HG03103 (cell line): ENCODE data around the gene ANO4.

Source experiments
- ATAC-seq: cut with Tn5 transposase; IDR thresholded peaks from one replicate; pipeline ENCODE4 v1.9.1; 2021; ENCODE audit warnings: low read depth; ENCODE audit not compliant: unreplicated experiment

Gene ANO4

DNA sequence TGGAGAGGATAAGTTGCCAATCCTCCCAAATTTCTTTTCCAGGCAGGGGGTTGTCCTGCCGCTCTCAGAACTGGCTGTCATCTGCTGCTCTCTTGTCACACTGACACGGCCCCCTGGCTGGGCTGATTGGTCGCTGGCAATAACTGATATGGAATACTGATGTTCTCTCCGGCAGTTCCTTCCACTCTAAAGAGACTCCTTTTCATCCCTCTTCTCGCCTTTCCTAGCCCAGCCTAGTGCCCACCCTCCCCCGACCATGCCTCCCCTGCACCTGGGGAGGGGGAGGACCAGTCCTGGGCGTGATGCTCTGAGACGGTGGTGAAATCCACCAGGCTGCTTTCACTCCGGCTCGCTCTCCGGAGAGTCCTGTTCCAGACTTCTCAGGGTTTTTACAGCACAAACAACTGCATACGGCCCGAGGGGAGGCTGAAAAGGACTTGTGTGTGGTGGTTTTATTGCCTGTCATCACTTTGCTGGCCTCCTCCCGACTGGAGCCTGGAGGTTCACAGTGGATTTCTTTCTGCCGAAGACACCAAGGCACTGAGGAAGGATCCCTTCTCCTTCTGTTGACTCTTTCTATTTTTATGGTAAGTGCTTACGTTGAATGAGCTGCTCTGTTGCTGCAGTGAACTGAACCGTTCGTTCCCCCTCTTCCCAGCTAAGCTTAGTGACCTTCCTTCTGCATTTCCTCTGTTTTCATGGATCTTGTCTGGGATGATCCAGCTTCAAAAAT lies at the start of gene ANO4:
ANO4 (plus strand) TSS at position 336 of the 733 bp plus-strand sequence. CDS start 107,010 bp downstream, outside the sequence.
- no peak for ATAC-seq

DNA sequence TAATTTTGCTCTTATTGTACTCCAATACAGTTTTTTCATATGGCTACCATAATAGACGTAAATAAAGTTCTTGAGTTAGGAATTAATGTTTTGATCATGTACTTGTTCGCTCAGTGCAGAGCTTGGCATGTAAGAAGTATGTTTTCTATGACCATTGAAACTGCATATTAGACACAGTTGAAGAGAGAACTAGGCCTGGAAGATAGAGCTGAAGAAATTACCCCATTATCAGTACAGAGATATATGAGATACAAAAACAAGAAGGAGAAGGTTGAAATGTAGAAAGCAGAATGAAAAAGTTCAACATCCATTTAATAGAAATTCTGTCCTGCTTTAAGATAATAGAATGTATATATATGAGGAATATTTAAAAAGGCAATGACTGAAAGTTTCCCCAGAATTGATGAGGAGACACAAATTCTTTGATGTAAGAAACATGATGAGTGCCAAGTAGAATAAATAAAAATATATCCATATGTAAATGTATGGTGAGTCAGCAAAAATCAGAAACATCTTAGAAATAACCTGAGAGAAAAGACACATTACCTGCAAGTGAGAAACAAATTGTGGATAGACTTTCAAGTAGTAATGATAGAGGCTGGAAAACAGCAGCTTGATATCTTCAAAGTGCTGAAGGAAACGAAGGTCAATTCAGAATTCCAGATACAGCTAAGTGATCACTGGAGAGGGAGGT lies 49.1 kb upstream of the ANO4 start:
- no peak for ATAC-seq

- no peak for ATAC-seq
Observed at GRCh38 chr12:100752841-100753240, 41.7 kb upstream of the ANO4 start.

- no peak for ATAC-seq
Observed at GRCh38 chr12:100753837-100754236, 40.7 kb upstream of the ANO4 start.

DNA sequence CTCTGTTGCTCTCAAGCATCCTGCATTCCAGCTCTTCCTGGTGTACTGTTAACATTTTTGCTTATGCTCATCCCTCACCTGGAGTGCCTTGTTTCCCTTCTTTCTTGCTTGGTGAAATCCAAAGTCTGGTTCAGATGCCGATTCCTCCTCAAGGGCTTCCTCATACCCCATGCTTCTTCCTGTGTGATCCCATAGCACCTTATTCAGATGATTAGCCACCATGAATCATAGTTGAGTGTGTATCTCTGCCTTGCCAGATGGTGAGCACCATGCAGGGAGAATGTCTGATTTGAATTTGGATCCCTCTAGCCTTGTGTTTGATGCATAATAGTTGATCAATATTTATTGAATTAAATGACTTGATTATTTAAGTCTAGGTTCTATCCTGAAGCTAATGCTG lies 39.4 kb upstream of the ANO4 start:
- no peak for ATAC-seq

- no peak for ATAC-seq
Observed at GRCh38 chr12:100758083-100758482, 36.5 kb upstream of the ANO4 start.

DNA sequence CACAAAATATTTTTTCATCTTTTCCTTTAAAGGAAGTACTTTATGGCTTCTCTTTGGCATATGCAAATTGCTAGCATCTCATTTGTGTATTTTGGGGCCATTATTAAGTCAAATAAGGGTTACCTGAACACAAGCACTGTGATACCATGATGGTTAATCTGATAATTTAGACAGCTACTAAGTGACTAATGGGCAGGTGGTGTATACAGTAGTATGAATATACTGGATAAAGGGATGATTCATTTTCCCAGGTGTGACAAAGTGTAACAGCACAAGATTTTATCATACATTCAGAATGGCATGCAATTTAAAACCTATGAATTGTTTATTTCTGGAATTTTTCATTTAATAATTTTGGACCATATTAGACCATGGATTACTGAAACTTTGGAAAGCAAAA lies 27.2 kb upstream of the ANO4 start:
- no peak for ATAC-seq

GRCh38 chr12:100767950-100768349 lies 26.6 kb upstream of the ANO4 start:
- ATAC-seq: no peak

GRCh38 chr12:100778967-100779590 lies 15.5 kb upstream of the ANO4 start:
- ATAC-seq: no peak

- ATAC-seq: no peak
Observed at GRCh38 chr12:100789146-100789545, 5.4 kb upstream of the ANO4 start.

DNA sequence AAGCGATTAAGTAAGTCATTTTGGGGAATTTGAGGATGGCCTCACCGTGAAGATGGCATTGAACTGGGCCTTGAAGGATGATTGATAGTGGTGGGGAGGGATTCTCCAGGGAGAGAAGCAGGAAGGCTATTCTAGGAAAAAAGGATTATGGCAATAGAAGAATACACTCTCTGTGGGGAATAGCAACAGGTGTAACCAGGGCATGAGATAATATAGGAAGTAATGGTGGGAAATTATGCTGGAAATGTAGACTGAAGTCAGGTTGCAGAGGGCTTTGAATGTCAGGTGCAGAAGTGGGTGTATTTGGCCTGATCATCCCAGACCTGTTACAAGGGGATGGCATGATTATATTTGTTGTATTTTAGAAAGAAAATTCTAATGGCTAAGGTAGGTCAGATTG lies 4.6 kb upstream of the ANO4 start:
- ATAC-seq: no peak

DNA sequence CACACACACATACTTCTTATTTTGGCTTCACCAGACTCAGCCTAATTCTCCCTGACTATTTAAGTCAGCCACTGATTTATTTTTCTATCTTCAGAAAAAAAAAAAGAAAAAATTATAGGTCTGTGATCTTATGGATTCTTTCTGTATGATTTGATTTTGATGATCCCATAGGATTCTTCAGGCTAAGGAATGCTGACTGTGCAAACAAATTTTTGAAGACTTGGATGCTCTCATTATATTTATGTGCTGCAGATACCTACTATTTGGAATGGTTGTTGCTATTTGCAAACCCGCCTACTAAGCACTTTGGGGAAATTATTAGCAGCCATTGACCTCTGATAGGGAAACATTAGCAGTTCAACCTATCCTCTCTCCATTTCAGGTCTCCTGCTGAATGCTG lies 4.0 kb upstream of the ANO4 start:
- ATAC-seq: no peak

DNA sequence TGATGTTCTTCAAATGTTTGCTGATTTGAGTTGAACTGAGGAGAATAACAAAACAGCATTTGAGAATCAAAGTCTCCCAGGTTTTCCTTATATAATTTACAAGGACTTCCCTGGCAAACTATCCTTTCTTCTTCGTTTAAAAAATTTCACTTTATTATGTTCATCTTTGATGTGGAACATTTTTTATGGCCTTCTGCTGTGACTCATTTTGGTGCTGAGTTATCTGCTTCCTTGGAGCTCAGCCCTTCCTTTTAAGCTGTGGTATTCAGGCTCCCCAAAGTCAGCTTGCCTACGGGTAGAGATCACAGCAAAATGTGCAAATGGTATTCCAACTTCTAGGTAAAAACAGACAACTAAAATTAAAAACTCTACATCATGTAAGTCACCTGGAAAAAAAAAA lies 1.4 kb upstream of the ANO4 start:
- ATAC-seq: no peak

GRCh38 chr12:100795174-100795799 lies 711 bp downstream of the ANO4 start:
- no peak for ATAC-seq

- ATAC-seq: no peak
Observed at GRCh38 chr12:100795800-100796179, 1.2 kb downstream of the ANO4 start.

DNA sequence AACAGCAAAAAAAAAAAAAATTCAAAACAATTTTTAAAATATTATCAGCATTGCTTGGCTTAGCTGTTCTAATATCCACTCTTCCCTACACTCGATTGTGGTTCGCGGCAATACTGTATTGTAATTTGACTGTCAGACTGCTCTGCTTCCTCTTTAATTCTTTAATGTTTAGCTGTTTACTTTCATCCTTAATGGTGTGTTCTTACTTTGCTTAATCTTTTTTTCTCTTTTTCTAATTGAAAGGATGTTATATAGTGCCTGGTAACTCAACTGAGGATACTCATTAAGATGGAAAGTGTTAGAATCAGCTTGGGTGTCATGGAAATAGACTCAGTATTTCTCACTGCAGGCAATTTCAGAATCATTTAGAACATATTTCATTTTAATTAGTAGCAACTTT lies 2.0 kb downstream of the ANO4 start:
- ATAC-seq: no peak

GRCh38 chr12:100797246-100797645 lies 2.7 kb downstream of the ANO4 start:
- no peak for ATAC-seq

GRCh38 chr12:100797786-100798185 lies 3.2 kb downstream of the ANO4 start:
- ATAC-seq: no peak

DNA sequence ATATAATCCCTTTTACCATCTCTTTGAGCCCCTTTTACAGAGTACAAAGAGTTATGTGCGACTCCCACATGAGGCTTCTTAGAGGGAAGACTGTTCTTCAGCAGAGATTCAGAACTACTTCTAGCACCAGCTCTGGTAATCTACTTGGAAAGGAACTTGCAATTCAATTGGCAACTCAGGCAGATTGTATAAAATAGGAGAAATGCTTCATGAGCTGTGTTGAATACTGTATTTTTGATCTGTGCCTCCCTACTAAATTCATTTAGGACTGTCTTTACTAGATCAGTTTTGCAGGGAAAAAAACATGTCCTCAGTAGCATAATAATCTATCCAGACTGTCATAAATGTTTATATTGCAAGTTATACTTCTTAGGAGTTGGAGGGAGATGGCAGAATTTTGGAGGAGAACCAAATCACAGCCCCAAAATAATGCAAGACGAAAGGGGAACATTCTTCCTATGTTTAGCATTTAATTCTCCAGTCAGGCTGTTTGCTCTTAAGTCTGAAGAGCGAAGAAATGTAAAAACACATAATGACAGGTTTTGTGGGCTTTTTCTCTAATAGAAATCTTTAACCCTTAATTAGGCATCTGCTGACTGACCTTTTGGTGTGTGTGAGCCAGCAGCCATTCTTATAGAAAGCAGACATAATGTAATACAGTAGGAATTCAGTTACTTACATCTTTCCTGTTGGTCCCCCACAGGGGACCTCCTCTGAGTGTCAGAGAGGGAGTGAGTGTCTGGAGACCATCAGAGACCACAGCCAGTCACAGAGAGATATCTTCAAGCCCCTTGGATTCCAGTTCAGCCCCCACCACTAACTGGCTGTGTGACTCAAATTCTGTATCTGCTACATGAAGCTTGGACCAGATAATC lies 3.9 kb downstream of the ANO4 start:
- no peak for ATAC-seq

DNA sequence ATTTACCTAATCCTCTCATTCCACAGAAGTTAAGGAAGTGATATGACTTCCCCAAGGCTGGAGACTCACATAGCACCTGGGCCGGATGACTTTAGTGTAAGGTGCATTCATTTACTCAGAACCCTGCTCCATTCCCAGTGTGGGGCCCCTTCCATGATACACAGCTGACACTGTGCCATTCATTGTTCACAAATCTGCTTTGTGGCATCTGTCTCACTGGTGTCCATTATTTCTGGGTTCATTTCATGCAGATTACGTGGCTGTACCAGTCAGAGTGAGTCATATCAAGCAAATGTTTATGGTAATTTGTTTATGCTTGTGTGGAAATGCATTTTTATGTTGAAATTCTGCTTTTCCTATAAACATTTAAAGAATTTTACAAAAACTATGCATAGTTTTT lies 5.2 kb downstream of the ANO4 start:
- ATAC-seq: no peak
